DMS153 treated with DMSO at 0.1 percent for 48 hours (cell line): Measurements from ENCODE around the gene OTUD5.

Experiments used
- DNase-seq: peaks from one replicate; lab custom pipeline; 2025; ENCODE audit not compliant: unreplicated experiment; lab: John Stamatoyannopoulos, UW

The OTUD5 gene

GRCh38 chrX:48911412-48912182 is 45.8 kb downstream of the OTUD5 start, which contains the start of gene SLC35A2:
Gene SLC35A2 (minus strand): TSS chrX:48911646. CDS start chrX:48911636, 10 bp downstream.
- peak; percentile 34 for DNase-seq

GRCh38 chrX:48910926-48911411 is 46.4 kb downstream of the OTUD5 start:
- no peak for DNase-seq

GRCh38 chrX:48909703-48910294 is 47.6 kb downstream of the OTUD5 start:
- DNase-seq: no peak

GRCh38 chrX:48908600-48908999 is 48.8 kb downstream of the OTUD5 start:
- DNase-seq: no peak

- DNase-seq: no peak
These were observed 52.2 kb downstream of the OTUD5 start for GRCh38 chrX:48905090-48905790.

- no peak for DNase-seq
These were observed 52.8 kb downstream of the OTUD5 start for GRCh38 chrX:48904626-48905025.

GRCh38 chrX:48904180-48904579 is 53.2 kb downstream of the OTUD5 start:
- DNase-seq: no peak

GRCh38 chrX:48903290-48903689 is 54.1 kb downstream of the OTUD5 start:
- DNase-seq: no peak

GRCh38 chrX:48902776-48903175 is 54.6 kb downstream of the OTUD5 start:
- DNase-seq: no peak

- no peak for DNase-seq
These were observed 55.3 kb downstream of the OTUD5 start for GRCh38 chrX:48902135-48902534.

GRCh38 chrX:48901069-48901468 is 56.3 kb downstream of the OTUD5 start:
- no peak for DNase-seq

GRCh38 chrX:48899078-48899410 is 58.4 kb downstream of the OTUD5 start:
- DNase-seq: no peak

GRCh38 chrX:48897625-48898306 is 59.6 kb downstream of the OTUD5 start, which contains the start of the genes PQBP1 and TIMM17B:
Gene PQBP1 (plus strand): TSS chrX:48897930. CDS start chrX:48898510, 580 bp downstream.
Gene TIMM17B (minus strand): TSS chrX:48897768. CDS start chrX:48897749, 19 bp downstream.
- peak; percentile 80 for DNase-seq

- peak; percentile 32 for DNase-seq
These were observed 60.2 kb downstream of the OTUD5 start for GRCh38 chrX:48897157-48897624.

- no peak for DNase-seq
These were observed 60.8 kb downstream of the OTUD5 start for GRCh38 chrX:48896611-48897011.

GRCh38 chrX:48894891-48895290 is 62.5 kb downstream of the OTUD5 start:
- no peak for DNase-seq

GRCh38 chrX:48893556-48894348 is 63.7 kb downstream of the OTUD5 start:
- DNase-seq: no peak

GRCh38 chrX:48892896-48893295 is 64.5 kb downstream of the OTUD5 start:
- no peak for DNase-seq

GRCh38 chrX:48891402-48892288 is 65.8 kb downstream of the OTUD5 start:
- DNase-seq: peak; percentile 57
